Measurements from ENCODE around the gene LPP. TPM values are rescaled to one million over a fixed set of nuclear protein-coding genes. Genes with fewer than 3 reads are reported as not detected.

LPP gene
- total and polyA plus RNA-seq, 2 of the 4 experiments (the other 2 are of a cell fraction) = 16.0 to 130 TPM

DNA sequence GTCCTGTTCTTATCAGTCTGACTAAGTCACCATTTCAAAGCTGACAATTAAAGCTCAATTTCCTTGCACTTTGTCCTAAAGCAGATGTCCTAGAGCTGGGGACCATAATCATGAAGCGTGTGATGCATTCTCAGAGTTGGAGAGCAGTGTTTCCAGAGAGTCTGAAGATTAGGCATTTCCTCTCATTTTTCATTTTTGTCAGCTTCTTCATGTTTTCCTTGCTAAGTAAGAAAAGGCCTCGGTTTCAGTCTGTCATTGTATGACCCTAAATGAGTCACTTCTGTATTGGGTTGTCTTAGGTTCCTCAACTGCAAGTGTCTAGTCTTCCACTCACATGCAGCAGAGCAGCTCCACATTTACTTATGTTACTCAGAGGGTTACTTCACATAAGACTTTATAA is 760.6 kb downstream of the LPP start:
- peak; percentile 69 for ATAC-seq (ENCODE audit: low read depth)

More for the DNA sequence above, 760.6 kb downstream of the LPP start:
- WGBS, 2 experiments (ENCODE audit: extremely low coverage in 2 of 2, insufficient read length in 1 of 2) = no CpG with 5 or more reads among the region's 2 CpGs
- peak overlapping the region; percentile 4; the same call in 1 of the 2 replicates for H3K4ac ChIP-seq (ENCODE audit: low read depth, low read length)
- POLR2A ChIA-PET (ENCODE audit: unreplicated experiment) = no interaction called here
- peak overlapping the region; percentile 60 for H2BK5ac ChIP-seq (ENCODE audit: low read depth, low read length, poor library complexity, severe bottlenecking)
- no peaks in the 10 kb centered on the region for H3K79me1 ChIP-seq (ENCODE audit: low read depth in 1 of 2, low read length in 2 of 2)
- H2BK20ac ChIP-seq (ENCODE audit: low read depth, low read length) = no peak overlapping the region
- CTCF ChIA-PET = no interaction called here
- no peak overlapping the region for H2AK5ac ChIP-seq (ENCODE audit: low read depth, low read length)
- no peak overlapping the region for H2AFZ ChIP-seq (replicated peaks; ENCODE audit: low read length, poor library complexity)
- no peak overlapping the region for H3K9ac ChIP-seq (ENCODE audit: low read depth, low read length)
- H3K9me1 ChIP-seq (ENCODE audit: insufficient read depth, low read length) = no peaks in the 10 kb centered on the region; the same call in 1 of the 2 replicates
- H2BK120ac ChIP-seq (ENCODE audit: low read depth, low read length) = peak overlapping the region; percentile 7; the same call in 1 of the 2 replicates
- H4K8ac ChIP-seq (ENCODE audit: low read depth in 2 of 2, low read length in 2 of 2) = no peak overlapping the region
- no peaks in the 10 kb centered on the region for H3K27me3 ChIP-seq (ENCODE audit: control insufficient read depth, insufficient read depth, low read length)
- in situ Hi-C loops (cut with MboI; ENCODE audit: low sequenced_read_pairs) (no loop called here), dilution Hi-C loops (cut with HindIII; ENCODE audit: low sequenced_read_pairs, unreplicated experiment) (no loop called here), intact Hi-C loops (cut with micrococcal nuclease) (no loop called here)
- DNase-seq = peak; percentile 89
- H2AK9ac ChIP-seq (replicated peaks; ENCODE audit: low read depth, low read length, poor library complexity) = no peak overlapping the region
- no peaks in the 10 kb centered on the region for H4K20me1 ChIP-seq (ENCODE audit: insufficient read depth, low read length)
- peak overlapping the region; percentile 52; the same call in 1 of the 2 replicates for H3K4me2 ChIP-seq (ENCODE audit: low read depth, low read length)
- H4K5ac ChIP-seq (ENCODE audit: low read depth, low read length) = no peak overlapping the region
- H3K23ac ChIP-seq (ENCODE audit: low read depth, low read length) = peak overlapping the region; percentile 6; the same call in 1 of the 2 replicates
- H4K91ac ChIP-seq (ENCODE audit: insufficient read depth, low read depth, low read length) = no peak overlapping the region
- no peak overlapping the region for H3K56ac ChIP-seq (ENCODE audit: extremely low read depth, insufficient read depth, low read length)
- BruUV-seq (replicated peaks) = no TSS peak
- no peak overlapping the region for H3K4me3 ChIP-seq (ENCODE audit: insufficient read depth, low read depth, low read length)
- no peak overlapping the region for H3K27ac ChIP-seq (ENCODE audit: insufficient read depth, low read length)
- no peak overlapping the region for H2BK15ac ChIP-seq (ENCODE audit: low read depth, low read length)
- peaks cover 9% of the 10 kb centered on the region for H3K4me1 ChIP-seq (ENCODE audit: control insufficient read depth, insufficient read depth, low read length)
- H3K18ac ChIP-seq (ENCODE audit: low read depth, low read length) = peak overlapping the region; percentile 44; the same call in 1 of the 2 replicates
- TF ChIP-seq RFX5 (IDR thresholded peaks at IDR 0.05; ENCODE audit: low read depth, low read length) (no peak), BHLHE40 (IDR thresholded peaks at IDR 0.05; ENCODE audit: low read depth, low read length) (peak; percentile 28; the same call in 1 of the 2 replicates), MAZ (IDR thresholded peaks at IDR 0.05; ENCODE audit: borderline replicate concordance, low read depth, low read length) (no peak), CEBPB (IDR thresholded peaks at IDR 0.05; ENCODE audit: low read depth, low read length) (no peak), FOS (IDR thresholded peaks at IDR 0.05; ENCODE audit: low read depth, low read length) (peak; percentile 40; the same call in 1 of the 2 replicates), POLR2A (IDR thresholded peaks at IDR 0.05; ENCODE audit: low read depth, low read length) (no peak), MAFK (IDR thresholded peaks at IDR 0.05; ENCODE audit: low read depth, low read length) (0 out of 2 replicates have a peak, but pooled peaks have one; percentile 2), MXI1 (IDR thresholded peaks at IDR 0.05; ENCODE audit: borderline replicate concordance, low read depth, low read length) (no peak), SMC3 (IDR thresholded peaks at IDR 0.05; ENCODE audit: low read depth, low read length) (no peak)
- no peaks in the 10 kb centered on the region for H3K36me3 ChIP-seq (ENCODE audit: control insufficient read depth, insufficient read depth, low read length)
- peak overlapping the region; percentile 3; the same call in 1 of the 2 replicates for H3K14ac ChIP-seq (replicated peaks; ENCODE audit: low read depth, low read length)
- no peaks in the 10 kb centered on the region for H3K9me3 ChIP-seq (ENCODE audit: control insufficient read depth, insufficient read depth, low read length)
